CD4-positive, CD25-positive, alpha-beta regulatory T cell (primary cell): Measurements from ENCODE around the gene TMEM86A. TPM values are rescaled to one million over a fixed set of nuclear protein-coding genes. Genes with fewer than 3 reads are reported as not detected.
"Not testable (repeated sequence)": the region's sequence is repeated elsewhere in the genome, so short reads cannot be mapped to it uniquely, and the experiment has no call there.

Source experiments
- ATAC-seq, 2 donors: fragments of 150-1000 bp; cut with Tn5 transposase; one replicate each; pipeline ENCODE4 v1.10.0; 2021; ENCODE audit warnings: low read depth in 2 of 2, moderate number of reproducible peaks in 2 of 2, moderate library complexity in 1 of 2
- DNase-seq, 3 donors: peaks; one replicate each; pipeline versions ENCODE4 v3.0.0 to v3.0.0-alpha.2; 2012 to 2022; ENCODE audit warnings: mixed read lengths in 1 of 3
- H3K27ac ChIP-seq: one replicate; pipeline ENCODE4 v1.7.0; 2013; ENCODE audit warnings: mild to moderate bottlenecking, low read length; ENCODE audit not compliant: insufficient read depth, poor library complexity, severe bottlenecking
- H3K27me3 ChIP-seq: one replicate; pipeline ENCODE4 v1.7.0; 2013; ENCODE audit warnings: low read length; ENCODE audit not compliant: control insufficient read depth, insufficient read depth
- H3K36me3 ChIP-seq: one replicate; pipeline ENCODE4 v1.7.0; 2013; ENCODE audit warnings: mild to moderate bottlenecking, low read length, moderate library complexity; ENCODE audit not compliant: control insufficient read depth, insufficient read depth
- H3K4me1 ChIP-seq: 2 replicates; pipeline ENCODE4 v1.7.0; 2013; ENCODE audit warnings: mild to moderate bottlenecking, low read length; ENCODE audit not compliant: insufficient read depth, control insufficient read depth, poor library complexity, severe bottlenecking
- H3K4me3 ChIP-seq: one replicate; pipeline ENCODE4 v1.7.0; 2013; ENCODE audit warnings: low read depth, mild to moderate bottlenecking, low read length, moderate library complexity
- H3K9me3 ChIP-seq, 2 experiments: 1 replicate in 1 of 2; 2 replicates in 1 of 2; pipeline ENCODE4 v1.7.0; 2013; ENCODE audit warnings: low read length in 2 of 2, mild to moderate bottlenecking in 1 of 2, moderate library complexity in 1 of 2; ENCODE audit not compliant: control insufficient read depth in 2 of 2
- H3K27ac Mint-ChIP-seq, 3 donors: one replicate each; pipeline ENCODE4 v1.8.0; 2020 to 2022; ENCODE audit warnings: mild to moderate bottlenecking in 3 of 3, mixed read lengths in 3 of 3, moderate library complexity in 2 of 3
- H3K27me3 Mint-ChIP-seq: one replicate; pipeline ENCODE4 v1.8.0; 2022; ENCODE audit warnings: mild to moderate bottlenecking, mixed read lengths
- H3K36me3 Mint-ChIP-seq: one replicate; pipeline ENCODE4 v1.8.0; 2020; ENCODE audit warnings: mixed read lengths
- H3K4me1 Mint-ChIP-seq, 4 donors: one replicate each; pipeline ENCODE4 v1.8.0; 2020 to 2022; ENCODE audit warnings: mixed read lengths in 4 of 4, mild to moderate bottlenecking in 1 of 4
- H3K4me3 Mint-ChIP-seq, 4 donors: one replicate each; pipeline ENCODE4 v1.8.0; 2020 to 2022; ENCODE audit warnings: mild to moderate bottlenecking in 4 of 4, mixed read lengths in 4 of 4, moderate library complexity in 3 of 4
- H3K9me3 Mint-ChIP-seq, 7 donors: one replicate each; pipeline ENCODE4 v1.8.0; 2020 to 2022; ENCODE audit warnings: mixed read lengths in 7 of 7, mild to moderate bottlenecking in 3 of 7, moderate library complexity in 2 of 7
- polyA plus RNA-seq, 4 donors: library from polyadenylated mRNA; unstranded; fragments of 300-500 nt; fragmentation: Illumina TruSeq; gene quantifications; one replicate each; pipeline ENCODE4 v1.2.3, GENCODE V29; 2021
- total RNA-seq: library from RNA; stranded (reverse); gene quantifications from one replicate; pipeline ENCODE4 v1.2.3, GENCODE V29; 2022

The TMEM86A gene
- total and polyA plus RNA-seq, 5 donors from 2014 or later, result 1.00 to 4.8 (median 1.3) TPM

DNA sequence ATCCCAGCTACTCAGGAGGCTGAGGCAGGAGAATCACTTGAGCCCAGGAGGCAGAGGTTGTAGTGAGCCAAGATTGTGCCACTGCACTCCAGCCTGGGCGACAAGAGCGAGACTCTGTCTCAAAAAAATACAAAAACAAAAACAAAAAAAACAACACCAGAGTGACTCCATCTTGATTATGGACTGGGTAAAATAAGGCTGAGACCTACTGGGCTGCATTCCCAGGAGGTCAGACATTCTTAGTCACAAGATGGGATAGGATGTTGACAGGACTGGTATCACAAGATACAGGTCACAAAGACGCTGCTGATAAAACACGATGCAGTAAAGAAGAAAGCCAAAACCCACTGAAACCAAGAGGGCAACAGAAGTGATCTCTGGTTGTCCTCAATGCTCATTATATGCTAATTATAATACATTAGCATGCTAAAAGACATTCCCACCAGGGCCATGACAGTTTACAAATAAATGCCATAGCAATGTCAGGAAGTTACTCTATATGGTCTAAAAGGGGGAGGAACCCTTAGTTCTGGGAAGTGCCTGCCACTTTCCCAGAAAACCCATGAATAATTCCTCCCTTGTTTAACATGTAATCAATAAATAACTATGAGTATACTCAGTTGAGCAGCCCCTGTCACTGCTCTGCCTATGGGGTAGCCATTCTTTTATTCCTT lies 7.0 kb upstream of the TMEM86A start:
- H3K4me3 Mint-ChIP-seq, H3K9me3 Mint-ChIP-seq, H3K36me3 Mint-ChIP-seq, H3K4me3 ChIP-seq, H3K4me1 ChIP-seq, ATAC-seq, H3K27me3 Mint-ChIP-seq, H3K27me3 ChIP-seq, H3K27ac Mint-ChIP-seq, H3K36me3 ChIP-seq, H3K27ac ChIP-seq, H3K9me3 ChIP-seq, H3K4me1 Mint-ChIP-seq: not testable (repeated sequence)
- DNase-seq, result peak in 1 of 3 donors; percentile 62

- ATAC-seq (no peak), DNase-seq (no peak)
- Histone ChIP-seq H3K4me3 (no peak overlapping the region), H3K27ac (no peak overlapping the region), H3K9me3 (no peaks in the 10 kb centered on the region), H3K27me3 (no peaks in the 10 kb centered on the region), H3K4me1 (peaks cover 5% of the 10 kb centered on the region), H3K36me3 (no peaks in the 10 kb centered on the region)
- H3K27ac Mint-ChIP-seq, result no peak overlapping the region
- peaks cover 0 to 5% (median 1%) of the 10 kb centered on the region in 4 donors for H3K4me1 Mint-ChIP-seq
- H3K9me3 Mint-ChIP-seq, result no peaks in the 10 kb centered on the region
- H3K4me3 Mint-ChIP-seq, result no peak overlapping the region
- H3K36me3 Mint-ChIP-seq, result no peaks in the 10 kb centered on the region
- H3K27me3 Mint-ChIP-seq, result no peaks in the 10 kb centered on the region
Measured at GRCh38 chr11:18692941-18693760, 5.4 kb upstream of the TMEM86A start.

GRCh38 chr11:18696638-18697225 lies 1.8 kb upstream of the TMEM86A start:
- H3K36me3 Mint-ChIP-seq, result no peaks in the 10 kb centered on the region
- no peaks in the 10 kb centered on the region for H3K9me3 ChIP-seq
- H3K36me3 ChIP-seq, result no peaks in the 10 kb centered on the region
- H3K9me3 Mint-ChIP-seq, result peaks cover 0 to 1% (median 0%) of the 10 kb centered on the region in 7 donors
- H3K27me3 Mint-ChIP-seq, result no peaks in the 10 kb centered on the region
- ATAC-seq (no peak), DNase-seq (no peak)
- peaks cover 0 to 16% (median 5%) of the 10 kb centered on the region in 4 donors for H3K4me1 Mint-ChIP-seq
- peaks cover 8% of the 10 kb centered on the region for H3K4me1 ChIP-seq
- H3K27ac Mint-ChIP-seq, result peak overlapping the region in 1 of 3 donors; percentile 66
- no peaks in the 10 kb centered on the region for H3K27me3 ChIP-seq
- H3K4me3 ChIP-seq, result no peak overlapping the region
- peak overlapping the region in 3 of 4 donors; percentile 27 to 39 (median 39) for H3K4me3 Mint-ChIP-seq
- no peak overlapping the region for H3K27ac ChIP-seq

DNA sequence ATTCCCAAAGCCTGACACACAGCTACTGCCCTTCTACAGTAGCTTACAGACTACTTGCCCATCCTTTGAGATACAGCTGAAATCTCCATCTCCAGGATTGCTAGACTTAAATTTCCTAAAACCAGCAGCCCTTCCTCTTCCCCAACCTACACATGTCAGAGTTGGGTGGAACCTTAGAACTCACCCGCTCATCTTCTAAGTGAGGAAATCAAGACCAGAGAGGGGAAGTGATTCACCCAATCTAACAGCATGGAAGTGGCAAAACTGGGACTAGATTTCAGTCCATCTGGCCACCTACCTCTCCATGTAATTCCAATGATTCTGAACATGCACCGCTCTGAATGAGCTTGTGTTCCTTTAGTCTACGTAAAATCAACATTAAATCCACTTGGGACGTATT lies 1.0 kb upstream of the TMEM86A start:
- Mint-ChIP-seq H3K27ac (peak overlapping the region in 2 of 3 donors; percentile 48 to 89), H3K4me1 (peaks cover 0 to 16% (median 5%) of the 10 kb centered on the region in 4 donors), H3K4me3 (peak overlapping the region; percentile 39 to 87 (median 82)), H3K9me3 (peaks cover 0 to 1% (median 0%) of the 10 kb centered on the region in 7 donors), H3K36me3 (no peaks in the 10 kb centered on the region), H3K27me3 (no peaks in the 10 kb centered on the region)
- no peak for ATAC-seq
- H3K4me3 ChIP-seq, result no peak overlapping the region
- peaks cover 8% of the 10 kb centered on the region for H3K4me1 ChIP-seq
- H3K9me3 ChIP-seq, result no peaks in the 10 kb centered on the region
- no peaks in the 10 kb centered on the region for H3K36me3 ChIP-seq
- no peaks in the 10 kb centered on the region for H3K27me3 ChIP-seq
- H3K27ac ChIP-seq, result no peak overlapping the region
- no peak for DNase-seq

GRCh38 chr11:18699269-18699596 lies 654 bp downstream of the TMEM86A start:
- peak overlapping the region; percentile 57 for H3K4me3 ChIP-seq
- DNase-seq (no peak), ATAC-seq (no peak)
- H3K27ac Mint-ChIP-seq, result peak overlapping the region; percentile 43 to 91 (median 86)
- H3K36me3 Mint-ChIP-seq, result no peaks in the 10 kb centered on the region
- peaks cover 7% of the 10 kb centered on the region for H3K27me3 Mint-ChIP-seq
- H3K4me3 Mint-ChIP-seq, result peak overlapping the region; percentile 83 to 90 (median 86)
- H3K9me3 ChIP-seq, result no peaks in the 10 kb centered on the region
- no peak overlapping the region for H3K27ac ChIP-seq
- no peaks in the 10 kb centered on the region for H3K27me3 ChIP-seq
- peaks cover 8% of the 10 kb centered on the region for H3K4me1 ChIP-seq
- H3K36me3 ChIP-seq, result no peaks in the 10 kb centered on the region
- H3K9me3 Mint-ChIP-seq, result peaks cover 0 to 1% (median 0%) of the 10 kb centered on the region in 7 donors
- H3K4me1 Mint-ChIP-seq, result peaks cover 0 to 20% (median 4%) of the 10 kb centered on the region in 4 donors

GRCh38 chr11:18699848-18700261 lies 1.3 kb downstream of the TMEM86A start:
- H3K4me1 Mint-ChIP-seq, result peaks cover 0 to 27% (median 4%) of the 10 kb centered on the region in 4 donors

DNA sequence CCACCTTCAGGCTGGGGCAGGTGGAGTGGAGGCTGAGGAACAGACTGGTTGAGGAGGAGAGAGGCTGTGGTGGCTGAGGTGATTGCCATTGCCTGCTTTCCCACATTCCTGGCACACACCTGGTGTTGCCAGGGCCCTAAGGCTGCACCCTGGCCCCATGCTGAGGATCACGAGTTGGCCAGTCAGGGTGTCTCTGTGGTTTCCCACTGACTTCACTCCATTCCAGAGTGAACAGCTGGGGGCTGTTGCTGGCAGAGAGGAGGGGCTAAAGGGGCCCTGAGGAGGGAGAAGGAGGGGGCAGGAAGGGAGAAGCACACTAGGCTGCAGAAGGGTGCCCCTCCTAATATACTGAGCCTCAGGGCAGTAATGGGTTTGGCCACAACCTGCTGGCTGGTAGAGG lies 1.8 kb downstream of the TMEM86A start:
- Histone ChIP-seq H3K27me3 (no peaks in the 10 kb centered on the region), H3K27ac (no peak overlapping the region), H3K36me3 (no peaks in the 10 kb centered on the region), H3K9me3 (no peaks in the 10 kb centered on the region), H3K4me1 (peaks cover 11% of the 10 kb centered on the region), H3K4me3 (no peak overlapping the region)
- H3K27me3 Mint-ChIP-seq, result peaks cover 16% of the 10 kb centered on the region
- peak overlapping the region in 3 of 4 donors; percentile 83 to 90 (median 85) for H3K4me3 Mint-ChIP-seq
- peaks cover 0 to 1% (median 0%) of the 10 kb centered on the region in 7 donors for H3K9me3 Mint-ChIP-seq
- H3K27ac Mint-ChIP-seq, result peak overlapping the region; percentile 59 to 86 (median 62)
- ATAC-seq (no peak), DNase-seq (no peak)
- peaks cover 0 to 32% (median 6%) of the 10 kb centered on the region in 4 donors for H3K4me1 Mint-ChIP-seq
- no peaks in the 10 kb centered on the region for H3K36me3 Mint-ChIP-seq

More at GRCh38 chr11:18699848-18700261, 1.3 kb downstream of the TMEM86A start:
- Mint-ChIP-seq H3K9me3 (peaks cover 0 to 1% (median 0%) of the 10 kb centered on the region in 7 donors), H3K27ac (peak overlapping the region; percentile 62 to 91 (median 86)), H3K27me3 (peaks cover 13% of the 10 kb centered on the region), H3K4me3 (peak overlapping the region; percentile 83 to 90 (median 86)), H3K36me3 (no peaks in the 10 kb centered on the region)
- ATAC-seq (no peak), DNase-seq (no peak)
- no peak overlapping the region for H3K4me3 ChIP-seq
- H3K36me3 ChIP-seq, result no peaks in the 10 kb centered on the region
- no peak overlapping the region for H3K27ac ChIP-seq
- H3K27me3 ChIP-seq, result no peaks in the 10 kb centered on the region
- H3K4me1 ChIP-seq, result peaks cover 8% of the 10 kb centered on the region
- no peaks in the 10 kb centered on the region for H3K9me3 ChIP-seq
